GM18508 (cell line): ENCODE measurements around the gene CER1.

Source experiments
- ATAC-seq: cut with Tn5 transposase; IDR thresholded peaks from one replicate; pipeline ENCODE4 v1.9.1; 2021; ENCODE audit warnings: moderate number of reproducible peaks; ENCODE audit not compliant: insufficient read depth, unreplicated experiment

CER1 gene

GRCh38 chr9:14670718-14671117 lies 51.8 kb downstream of the CER1 start:
- ATAC-seq = no peak
